Lower leg skin (tissue), 4 donors: ENCODE results near the gene BAD. TPM values are rescaled to one million over a fixed set of nuclear protein-coding genes. Genes with fewer than 3 reads are reported as not detected.

ENCODE experiments used
- DNase-seq, 2 donors: peaks; one replicate each; pipeline ENCODE4 v3.0.0-alpha.2; 2019; ENCODE audit warnings: low spot score in 2 of 2
- H3K4me3 ChIP-seq: fragments of 200-600 bp; sonication (generic); 2 replicates; pipeline ENCODE4 v1.5.1; 2017; ENCODE audit warnings: mild to moderate bottlenecking, low read depth; ENCODE audit not compliant: poor library complexity, severe bottlenecking
- CTCF ChIP-seq, 3 donors: fragments of 450-650 bp; IDR thresholded peaks; one replicate each; pipeline ENCODE4 v1.5.1; 2016; ENCODE audit warnings: antibody characterized with exemption in 3 of 3, mild to moderate bottlenecking in 3 of 3, moderate library complexity in 2 of 3
- POLR2A ChIP-seq, 2 donors: fragments of 450-650 bp; IDR thresholded peaks; one replicate each; pipeline ENCODE4 v1.6.1; 2016 to 2017; ENCODE audit warnings: antibody characterized with exemption in 2 of 2, mild to moderate bottlenecking in 1 of 2, moderate library complexity in 1 of 2
- WGBS, 2 donors: methylation state at CpG; one replicate each; pipeline ENCODE4 v1.1.5; 2018; 5-methylcytosine and 5-hydroxymethylcytosine counted together
- intact Hi-C: fragments of 100-400 bp; cut with DNase I; formaldehyde crosslinking; loops from one replicate; pipeline ENCODE4 v1.15.0; 2023; ENCODE audit warnings: low total_unique reads
- total RNA-seq, 4 donors: library from RNA; depleted of rRNA; stranded (reverse); fragments of >200 nt; gene quantifications; one replicate each; pipeline ENCODE4 v1.1.0, GENCODE V29; 2016

BAD gene
- total RNA-seq, 4 donors from 2014 or later = 65.9 to 99.7 (median 89.4) TPM

- TF ChIP-seq POLR2A (IDR thresholded peaks at IDR 0.05) = no peak
- no peak for TF ChIP-seq CTCF (IDR thresholded peaks at IDR 0.05)
- no peak for DNase-seq
- intact Hi-C loops = no loop called here
- 73 to 90% methylated on average over 5 to 12 of the region's 12 CpGs for WGBS, 2 donors
- H3K4me3 ChIP-seq = no peak overlapping the region
These were observed 55.2 kb downstream of the BAD start for GRCh38 chr11:64229090-64229743.

- intact Hi-C loops = no loop called here
- 62 to 63% methylated on average over 3 of the region's 3 CpGs for WGBS, 2 donors
These were observed 57.0 kb downstream of the BAD start for GRCh38 chr11:64227405-64227956.

GRCh38 chr11:64226507-64227051 is 57.9 kb downstream of the BAD start:
- DNase-seq = peak in 1 of 2 donors; percentile 91
- peak overlapping the region; percentile 72 for H3K4me3 ChIP-seq
- TF ChIP-seq CTCF (IDR thresholded peaks at IDR 0.05) (no peak), POLR2A (IDR thresholded peaks at IDR 0.05) (no peak)
- intact Hi-C loops = no loop called here
- 0 to 1% methylated on average over 4 to 20 of the region's 26 CpGs for WGBS, 2 donors

More at GRCh38 chr11:64227405-64227956, 57.0 kb downstream of the BAD start:
- peak in 1 of 2 donors; percentile 82 for DNase-seq
- no peak overlapping the region for H3K4me3 ChIP-seq
- TF ChIP-seq CTCF (IDR thresholded peaks at IDR 0.05) (no peak), POLR2A (IDR thresholded peaks at IDR 0.05) (no peak)

- 0 to 1% methylated on average over 23 to 34 of the region's 54 CpGs for WGBS, 2 donors
- TF ChIP-seq CTCF (IDR thresholded peaks at IDR 0.05) (no peak), POLR2A (IDR thresholded peaks at IDR 0.05) (peak in 1 of 2 donors; percentile 57)
These were observed 58.6 kb downstream of the BAD start, which contains the start of the genes NUDT22 and TRPT1 for GRCh38 chr11:64225608-64226506. TSS of gene NUDT22 (plus strand) at chr11:64226274. CDS start at chr11:64226653, 379 bp downstream. TSS of gene TRPT1 (minus strand) at chr11:64226186. CDS start at chr11:64225860, 326 bp downstream.

GRCh38 chr11:64224891-64225607 is 59.4 kb downstream of the BAD start:
- TF ChIP-seq CTCF (IDR thresholded peaks at IDR 0.05) (no peak), POLR2A (IDR thresholded peaks at IDR 0.05) (no peak)

More at GRCh38 chr11:64225608-64226506, 58.6 kb downstream of the BAD start, which contains the start of the genes NUDT22 and TRPT1:
- intact Hi-C loops = no loop called here
- H3K4me3 ChIP-seq = peak within 1 kb of the TSS; percentile 72
- DNase-seq = peak; percentile 89 to 99

More at GRCh38 chr11:64224891-64225607, 59.4 kb downstream of the BAD start:
- WGBS, 2 donors = 56 to 69% methylated on average over 16 to 21 of the region's 22 CpGs
- peak overlapping the region; percentile 72 for H3K4me3 ChIP-seq
- intact Hi-C loops = no loop called here
- peak in 1 of 2 donors; percentile 83 for DNase-seq
